Left cardiac atrium (tissue), 4 donors: ENCODE data around the gene MSX2. TPM values are rescaled to one million over a fixed set of nuclear protein-coding genes. Genes with fewer than 3 reads are reported as not detected.

ENCODE experiments used
- ATAC-seq, 2 donors: fragments of 200-7000 bp; cut with Tn5 transposase; one replicate each; pipeline ENCODE4 v1.9.1; 2020; ENCODE audit warnings: mild to moderate bottlenecking in 2 of 2, moderate library complexity in 2 of 2
- DNase-seq: peaks from one replicate; pipeline ENCODE4 v3.0.0-alpha.2; 2020
- intact Hi-C, 2 donors: fragments of 100-400 bp; cut with DNase I; formaldehyde crosslinking; loops; one replicate each; pipeline versions ENCODE4 v1.14.1 to v1.15.1; 2022 to 2023
- total RNA-seq, 2 donors: library from RNA; stranded (reverse); fragmentation: NEBNext Ultra II Directional; extraction: Animal tissue kit (Norgen Biotek cat#: 25700); gene quantifications; one replicate each; pipeline ENCODE4 v1.2.1, GENCODE V29; 2021
- donor health status: DM: no; HTN: yes; CAD: no.
- donor health status: DM: no; HTN: yes; CAD: no; lungs with severe emphysema.
- donor health status: DM: yes; HTN: yes; CAD: no.
- donor health status: Dilated cardiomyopathy.

MSX2 gene
- total RNA-seq, 2 donors from 2014 or later, result 1.8 to 2.8 TPM

- ATAC-seq, result no peak
- intact Hi-C loops, result loop anchor here in 1 of 2 donors (10.0 kb wide), 1 partner anchor 307 kb away; no protein-coding TSS in a partner anchor
- no peak for DNase-seq
Observed at GRCh38 chr5:174731214-174732035, 7.0 kb downstream of the MSX2 start.

- intact Hi-C loops, result loop anchor here in 1 of 2 donors (10.0 kb wide), 1 partner anchor 308 kb away; no protein-coding TSS in a partner anchor
Observed at GRCh38 chr5:174732036-174733020, 7.9 kb downstream of the MSX2 start.

GRCh38 chr5:174733091-174733690 is 8.8 kb downstream of the MSX2 start:
- intact Hi-C loops, result loop anchor here in 1 of 2 donors (10.0 kb wide), 1 partner anchor 308 kb away; no protein-coding TSS in a partner anchor
- DNase-seq (no peak), ATAC-seq (no peak)

More at GRCh38 chr5:174732036-174733020, 7.9 kb downstream of the MSX2 start:
- DNase-seq (no peak), ATAC-seq (no peak)

GRCh38 chr5:174733836-174734235 is 9.5 kb downstream of the MSX2 start:
- intact Hi-C loops, result loop anchor here in 1 of 2 donors (10.0 kb wide), 1 partner anchor 309 kb away; no protein-coding TSS in a partner anchor
- no peak for DNase-seq
- no peak for ATAC-seq

- DNase-seq, result no peak
- intact Hi-C loops, result loop anchor here in 1 of 2 donors (10.0 kb wide), 1 partner anchor 310 kb away; no protein-coding TSS in a partner anchor
- ATAC-seq, result no peak
Observed at GRCh38 chr5:174734571-174735497, 10.5 kb downstream of the MSX2 start.

- DNase-seq (no peak), ATAC-seq (peak in 1 of 2 donors; percentile 53)
- intact Hi-C loops, result loop anchor here in 1 of 2 donors (10.0 kb wide), 1 partner anchor 311 kb away; no protein-coding TSS in a partner anchor
Observed at GRCh38 chr5:174735498-174736330, 11.3 kb downstream of the MSX2 start.

- ATAC-seq (no peak), DNase-seq (no peak)
- intact Hi-C loops, result loop anchor here in 1 of 2 donors (10.0 kb wide), 1 partner anchor 312 kb away; no protein-coding TSS in a partner anchor
Observed at GRCh38 chr5:174736331-174736721, 11.9 kb downstream of the MSX2 start.

GRCh38 chr5:174736777-174737176 is 12.4 kb downstream of the MSX2 start:
- no peak for DNase-seq
- intact Hi-C loops, result loop anchor here in 1 of 2 donors (10.0 kb wide), 1 partner anchor 312 kb away; no protein-coding TSS in a partner anchor
- no peak for ATAC-seq

- DNase-seq (no peak), ATAC-seq (no peak)
- intact Hi-C loops, result loop anchor here in 1 of 2 donors (10.0 kb wide), 1 partner anchor 313 kb away; no protein-coding TSS in a partner anchor
Observed at GRCh38 chr5:174737330-174737729, 12.9 kb downstream of the MSX2 start.

GRCh38 chr5:174741352-174741751 is 17.0 kb downstream of the MSX2 start:
- intact Hi-C loops, result no loop called here
- DNase-seq (no peak), ATAC-seq (no peak)

- DNase-seq (no peak), ATAC-seq (no peak)
- intact Hi-C loops, result no loop called here
Observed at GRCh38 chr5:174744896-174745295, 20.5 kb downstream of the MSX2 start.

- ATAC-seq, result no peak
- no peak for DNase-seq
- intact Hi-C loops, result no loop called here
Observed at GRCh38 chr5:174745590-174746103, 21.3 kb downstream of the MSX2 start.

GRCh38 chr5:174750711-174751110 is 26.3 kb downstream of the MSX2 start:
- DNase-seq (no peak), ATAC-seq (peak in 1 of 2 donors; percentile 38)
- intact Hi-C loops, result no loop called here

- ATAC-seq, result peak in 1 of 2 donors; percentile 54
Observed at GRCh38 chr5:174751154-174752000, 27.0 kb downstream of the MSX2 start.

GRCh38 chr5:174752121-174752520 is 27.7 kb downstream of the MSX2 start:
- DNase-seq, result no peak
- no peak for ATAC-seq
- intact Hi-C loops, result no loop called here

More at GRCh38 chr5:174751154-174752000, 27.0 kb downstream of the MSX2 start:
- intact Hi-C loops, result no loop called here
- no peak for DNase-seq

- no peak for ATAC-seq
- intact Hi-C loops, result no loop called here
Observed at GRCh38 chr5:174755106-174755505, 30.7 kb downstream of the MSX2 start.

More at GRCh38 chr5:174755106-174755505, 30.7 kb downstream of the MSX2 start:
- DNase-seq, result no peak
